Midbrain (tissue), 1 donor: ENCODE results near the gene LOXL4.
A peak's percentile ranks its signal among the peaks of the same experiment; 100 is the strongest.

Experiments used
- DNase-seq: peaks from one replicate; lab custom pipeline; 2025; lab: John Stamatoyannopoulos, UW

Gene LOXL4

DNA sequence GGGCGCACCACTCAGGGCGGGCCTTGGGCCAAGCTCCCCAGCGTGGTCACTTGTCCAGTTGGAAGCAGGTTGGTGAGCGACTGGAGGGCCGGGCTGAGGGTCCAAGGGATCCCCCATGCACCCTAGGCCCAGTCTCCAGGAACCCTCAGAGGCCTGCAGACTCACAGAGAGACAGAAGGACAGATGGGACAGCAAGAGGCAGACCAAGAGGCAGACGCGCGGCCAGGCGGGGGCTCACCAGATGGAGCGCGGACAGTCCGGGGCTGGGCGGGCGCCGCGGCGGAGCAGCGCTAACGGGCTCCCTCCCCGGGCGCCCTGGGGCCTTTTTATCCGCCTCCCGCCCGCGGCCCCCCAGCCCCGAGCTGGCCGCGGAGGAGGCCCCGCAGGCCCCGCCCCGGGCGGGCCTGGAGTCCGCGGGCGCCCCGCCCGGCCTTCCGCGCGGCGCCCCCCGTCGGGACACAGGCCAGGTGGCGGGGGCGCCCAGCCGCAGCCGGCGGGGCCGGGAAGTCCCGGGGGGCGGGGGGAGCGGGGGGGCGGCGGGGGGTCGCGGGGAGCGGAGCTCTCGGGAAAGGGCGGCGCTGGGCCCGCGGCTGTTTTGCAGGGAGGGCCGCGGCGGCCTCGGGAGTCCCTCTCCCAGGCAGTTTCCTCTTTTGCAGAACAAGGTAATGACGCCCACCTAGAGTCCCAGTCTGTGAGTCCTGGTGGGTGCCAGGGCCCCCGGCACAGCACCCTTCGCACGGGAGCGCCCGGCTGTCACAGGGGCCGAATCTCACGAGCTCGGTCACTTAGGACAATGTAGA is at the start of gene LOXL4:
Gene LOXL4, minus strand, starts transcription at position 301 of the 800 bp plus-strand sequence. CDS start 5,175 bp downstream, outside the sequence.
- no peak for DNase-seq

DNA sequence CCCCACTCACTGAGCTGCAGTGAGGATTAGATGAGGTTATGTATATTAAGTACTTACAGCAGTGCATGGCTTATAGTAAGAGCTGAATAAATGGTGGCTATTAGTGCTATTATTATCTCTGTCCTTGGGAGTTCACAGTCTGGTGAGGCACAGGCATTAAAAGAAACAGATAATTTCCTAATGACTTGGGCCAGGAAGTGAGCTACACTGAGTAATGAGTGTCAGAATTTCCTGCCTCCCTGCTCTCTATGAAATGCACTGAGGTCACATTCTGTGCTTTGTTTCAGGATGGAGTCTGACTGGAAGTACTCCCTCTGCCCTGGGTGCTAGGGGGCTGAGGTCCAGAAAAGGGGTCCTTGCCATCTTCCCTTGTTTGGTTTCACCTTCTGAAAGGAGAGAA is 48.7 kb upstream of the LOXL4 start:
- DNase-seq = no peak

DNA sequence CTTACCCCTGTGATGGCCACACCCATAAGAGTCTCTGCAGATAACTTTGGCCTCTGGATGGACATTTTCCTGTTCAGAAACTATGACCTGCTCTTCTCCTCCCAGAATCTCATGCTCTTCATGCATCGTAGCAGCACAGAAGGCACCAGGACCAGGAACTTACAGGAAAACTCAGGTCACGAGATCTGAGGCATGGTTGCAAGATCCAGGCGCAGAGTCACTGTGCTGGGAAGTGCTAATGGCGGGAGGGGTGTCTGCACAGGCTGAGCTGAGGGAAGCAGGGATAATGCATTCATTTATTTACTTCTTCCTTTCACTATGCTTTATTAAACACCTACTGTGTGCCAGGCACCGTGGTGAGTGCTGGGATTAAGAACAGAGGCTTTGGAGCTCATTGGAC is 48.2 kb upstream of the LOXL4 start:
- DNase-seq = no peak

DNA sequence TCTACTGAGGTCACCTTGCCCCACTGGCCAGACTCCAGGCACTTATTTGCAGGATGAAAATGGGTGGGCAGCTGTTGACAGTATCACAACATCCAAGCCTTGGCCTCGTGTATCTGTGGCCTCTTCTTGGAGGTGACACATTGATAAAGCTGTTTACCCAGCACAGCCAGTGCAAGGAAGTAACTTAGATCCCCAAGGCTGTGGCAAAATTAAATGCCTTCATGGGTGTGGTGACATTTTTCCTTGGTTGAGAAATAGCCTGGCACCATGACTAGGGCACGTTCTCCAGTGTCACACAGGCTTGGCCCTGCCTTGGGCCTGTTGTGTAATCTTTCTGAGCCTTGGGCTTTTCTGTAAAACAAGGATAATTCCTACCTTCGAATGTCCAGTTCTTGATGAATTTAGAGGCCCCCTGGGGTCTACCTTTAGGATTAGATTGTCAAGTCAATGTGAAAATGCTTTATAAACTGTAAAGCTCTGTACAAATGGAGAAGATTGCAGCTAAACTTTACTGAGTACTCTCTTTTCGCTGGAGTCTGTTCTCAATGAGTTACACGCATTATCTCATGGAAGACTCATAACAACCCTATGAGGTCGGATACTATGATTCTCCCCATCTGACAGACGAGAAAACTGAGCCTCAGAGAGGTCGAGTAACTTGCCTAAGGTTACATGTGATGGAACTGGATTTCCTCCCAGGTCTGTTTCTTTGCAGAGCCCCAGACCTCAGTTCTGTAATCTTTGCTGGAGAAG is 46.7 kb upstream of the LOXL4 start:
- DNase-seq = no peak

DNA sequence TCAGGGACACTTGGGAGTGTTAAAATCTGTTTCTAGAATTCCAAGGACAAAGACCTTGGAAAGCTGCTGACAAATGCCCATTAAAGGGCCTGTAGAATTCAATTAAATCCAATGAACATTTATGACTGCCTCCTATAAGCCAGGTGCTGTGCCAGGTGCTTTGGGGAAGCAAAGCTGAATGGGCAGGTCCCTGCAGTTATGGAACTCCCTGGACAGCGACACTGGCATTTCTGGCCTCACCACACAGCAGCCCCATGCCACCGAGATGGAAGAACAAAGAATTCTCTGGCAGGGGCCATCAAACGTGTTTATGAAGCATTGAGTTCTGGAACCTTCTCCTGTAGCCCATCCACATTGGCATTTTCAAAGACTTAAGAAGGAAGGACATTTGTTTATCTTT is 45.6 kb upstream of the LOXL4 start:
- no peak for DNase-seq

DNA sequence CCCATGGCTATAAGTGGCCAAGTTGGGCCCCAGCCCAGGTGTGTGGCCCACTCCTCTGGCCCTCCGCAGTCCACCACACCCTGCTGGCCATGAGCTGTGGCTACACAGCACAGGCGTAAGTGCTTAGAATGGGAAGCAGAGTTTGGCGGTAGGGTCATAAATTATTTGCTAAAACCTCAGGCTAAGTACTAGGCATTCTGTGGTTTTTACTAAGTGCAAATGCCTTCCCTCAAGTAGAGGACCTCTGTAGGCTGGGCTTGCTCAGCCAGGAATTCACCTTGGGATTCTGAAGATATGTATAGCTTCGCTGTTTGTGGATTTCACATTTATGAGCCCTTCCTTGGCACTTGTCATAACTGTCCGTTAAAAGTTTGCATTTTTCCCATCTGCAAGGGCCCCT is 44.8 kb upstream of the LOXL4 start:
- no peak for DNase-seq

DNA sequence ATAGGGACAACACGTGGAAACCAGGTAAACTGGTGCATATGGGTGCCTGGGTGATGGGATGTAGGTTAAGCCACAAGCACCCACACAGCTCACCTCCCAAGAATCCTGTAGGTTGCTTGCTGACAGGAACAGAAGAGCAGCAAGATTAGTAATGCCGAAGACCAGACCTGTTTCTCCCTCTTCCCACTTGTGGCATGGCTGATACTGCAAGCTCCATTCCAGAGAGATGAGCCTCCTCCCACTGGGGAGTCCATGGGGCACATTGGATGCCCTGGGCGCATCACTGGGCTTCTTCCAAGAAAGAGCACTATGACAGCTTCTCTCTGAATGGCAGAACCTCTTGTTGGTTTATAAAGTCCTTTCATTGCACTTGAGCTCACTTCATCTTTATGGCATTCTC is 44.4 kb upstream of the LOXL4 start:
- DNase-seq = no peak

DNA sequence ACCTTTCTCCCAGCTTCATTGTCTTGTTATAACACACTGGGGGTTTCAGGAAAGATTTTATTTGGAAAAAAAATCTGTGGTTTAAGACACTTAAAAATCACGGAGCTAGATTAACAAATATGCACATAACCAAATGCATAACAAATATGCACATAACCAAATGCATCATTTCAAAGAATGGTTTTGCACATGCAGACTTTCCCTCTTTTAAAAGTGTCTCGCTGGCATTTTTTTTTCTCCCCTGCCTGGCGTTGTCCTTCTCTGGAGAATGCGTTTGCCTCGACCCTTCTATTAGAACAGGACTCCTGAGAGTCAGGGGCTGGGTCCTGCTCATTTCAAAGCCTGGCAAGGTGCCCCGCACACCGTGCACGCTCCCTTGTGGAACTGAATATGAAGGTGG is 42.7 kb upstream of the LOXL4 start:
- no peak for DNase-seq

DNA sequence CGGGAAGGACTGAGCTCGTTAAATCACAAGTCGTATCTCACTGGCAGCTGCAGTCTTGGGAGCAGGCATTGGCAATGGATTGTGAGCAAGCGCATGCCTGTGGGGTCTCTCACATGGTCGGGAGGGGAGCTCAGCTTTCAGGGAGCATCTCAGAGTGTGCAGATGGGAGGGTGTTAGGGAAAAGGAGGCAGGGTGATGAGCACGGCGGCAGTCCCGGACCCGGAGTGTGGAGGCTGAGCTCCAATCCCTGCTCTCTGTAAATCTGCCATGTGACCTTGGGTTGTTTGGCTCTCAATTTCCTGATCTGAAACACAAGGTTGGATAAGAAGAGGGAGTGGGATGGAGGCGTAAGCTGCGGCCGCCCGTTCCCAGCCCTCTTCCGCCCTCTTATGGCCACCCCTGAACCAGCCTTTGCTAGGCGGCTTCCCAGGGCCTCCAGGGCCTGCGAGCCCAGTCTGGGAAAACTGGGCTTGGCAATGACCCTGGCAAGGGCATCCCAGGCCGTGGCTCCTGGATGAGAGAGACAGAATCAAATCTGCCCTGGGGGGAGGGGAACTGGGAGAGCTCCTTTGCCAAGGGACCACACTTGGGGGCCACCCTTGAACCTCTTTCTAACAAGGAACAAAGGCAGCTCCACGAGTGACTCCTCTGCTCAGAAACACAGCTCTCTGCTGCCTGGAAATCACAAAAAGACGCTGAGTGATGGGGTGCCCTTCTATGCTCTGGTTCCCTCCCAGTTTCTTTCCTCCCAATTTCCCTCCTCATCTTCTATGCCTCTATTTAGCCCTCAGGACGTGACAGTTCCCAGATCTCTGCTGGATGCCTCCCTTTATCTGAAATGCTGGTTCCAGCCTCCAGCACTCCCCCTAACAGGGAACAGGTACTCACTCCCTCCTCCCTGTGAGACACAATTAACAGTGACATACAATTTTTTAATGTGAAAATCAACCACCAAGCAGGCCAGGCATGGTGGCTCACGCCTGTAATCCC is 41.7 kb upstream of the LOXL4 start:
- peak; percentile 69 for DNase-seq

DNA sequence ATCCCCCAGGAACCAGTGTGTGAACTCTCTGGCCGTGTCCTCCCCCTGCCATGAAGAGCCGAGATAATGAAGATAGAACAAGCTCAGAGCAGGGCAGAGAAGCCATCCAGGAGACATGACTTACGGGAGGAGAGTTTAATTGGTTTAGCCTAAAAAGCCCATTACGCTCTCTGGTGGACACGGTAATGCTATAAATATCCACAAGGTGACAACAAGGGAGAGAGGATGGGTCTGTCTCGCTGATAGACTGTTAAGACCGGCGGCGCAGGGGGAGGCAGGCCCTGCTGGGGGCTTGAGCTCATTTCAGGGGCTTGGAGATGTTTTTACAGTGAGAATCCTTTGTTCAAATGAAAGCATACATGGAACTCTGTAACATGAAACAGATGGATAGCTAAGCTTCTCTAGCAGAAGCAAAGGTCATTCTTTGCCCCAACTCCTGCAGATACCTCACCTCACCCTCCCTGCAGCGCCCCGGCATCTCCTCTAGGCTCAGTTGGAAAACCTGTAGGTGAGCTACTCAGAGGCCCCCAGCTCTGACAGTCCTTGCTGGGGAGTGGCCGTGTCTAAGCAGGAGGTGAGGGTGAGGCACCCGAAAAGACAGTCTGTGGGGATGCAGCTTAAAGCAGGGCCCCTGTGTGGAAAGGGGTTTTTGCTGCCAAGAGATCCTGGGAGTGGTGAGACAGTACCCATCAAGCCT is 40.8 kb upstream of the LOXL4 start:
- no peak for DNase-seq

DNA sequence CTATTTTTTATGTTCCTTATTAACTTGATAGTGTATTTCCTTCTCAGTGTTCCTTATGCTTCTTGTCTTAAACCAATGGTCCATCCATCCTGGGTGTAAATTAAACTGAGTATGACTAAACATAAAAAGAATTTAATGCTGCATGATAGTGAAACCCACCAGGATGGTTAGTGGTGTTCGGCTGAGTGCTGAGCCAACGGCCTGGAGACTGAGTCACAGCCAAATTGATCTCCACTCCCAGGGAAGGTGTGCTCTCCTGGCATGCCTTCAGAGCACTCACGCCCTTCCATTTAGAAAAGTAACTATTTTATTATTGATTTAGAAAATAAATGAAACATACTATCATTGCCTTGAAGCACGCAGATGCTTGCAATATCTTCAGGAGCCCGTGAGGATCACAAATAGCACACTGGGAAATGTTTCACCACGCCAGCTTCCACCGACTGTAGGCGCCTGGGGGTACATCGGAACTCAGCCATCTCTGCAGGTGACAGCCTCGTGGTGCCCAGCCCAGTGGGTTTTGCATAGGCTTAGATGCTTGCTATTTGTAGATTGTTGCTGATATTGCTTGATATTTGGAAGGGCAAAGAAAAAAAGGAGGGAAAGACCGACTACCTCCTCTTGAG is 40.0 kb upstream of the LOXL4 start:
- no peak for DNase-seq

DNA sequence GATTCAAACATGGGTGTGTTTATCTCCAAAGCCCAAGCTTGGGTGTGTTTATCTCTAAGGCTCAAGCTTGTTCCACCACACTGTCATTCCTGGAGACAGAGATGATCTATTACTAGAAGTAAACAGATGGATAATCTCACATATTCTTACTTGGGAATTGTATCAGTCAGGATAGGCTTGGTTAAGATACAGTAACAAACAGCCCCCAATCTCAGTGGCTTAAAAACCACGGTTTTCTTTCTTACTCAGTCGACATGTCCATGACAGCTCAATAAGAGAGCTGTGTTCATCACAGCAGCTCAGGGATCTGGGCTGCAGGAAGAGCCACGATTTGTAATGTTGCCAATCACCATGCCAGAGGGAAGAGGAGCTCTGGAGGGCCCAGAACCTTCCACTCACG is 38.5 kb upstream of the LOXL4 start:
- no peak for DNase-seq

DNA sequence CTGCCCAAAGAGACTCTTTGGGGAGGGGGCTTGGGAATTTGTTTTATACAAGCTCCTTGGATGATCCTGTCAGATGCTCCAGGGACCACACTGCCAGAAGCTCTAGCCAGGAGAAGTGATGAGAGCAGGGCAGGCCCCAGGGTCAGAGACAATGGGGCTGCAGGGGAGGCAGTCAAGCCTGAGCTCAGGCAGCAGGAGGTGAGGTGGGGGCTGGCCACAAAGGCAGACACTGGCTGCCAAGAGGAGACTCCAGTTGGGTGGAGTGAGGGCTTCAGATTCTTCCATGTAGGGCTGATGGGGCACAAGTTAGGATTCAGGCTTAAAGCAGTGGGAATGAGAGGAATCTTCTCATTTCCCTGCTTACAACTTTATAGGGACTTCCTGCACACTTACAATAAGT is 35.6 kb upstream of the LOXL4 start:
- DNase-seq = no peak

DNA sequence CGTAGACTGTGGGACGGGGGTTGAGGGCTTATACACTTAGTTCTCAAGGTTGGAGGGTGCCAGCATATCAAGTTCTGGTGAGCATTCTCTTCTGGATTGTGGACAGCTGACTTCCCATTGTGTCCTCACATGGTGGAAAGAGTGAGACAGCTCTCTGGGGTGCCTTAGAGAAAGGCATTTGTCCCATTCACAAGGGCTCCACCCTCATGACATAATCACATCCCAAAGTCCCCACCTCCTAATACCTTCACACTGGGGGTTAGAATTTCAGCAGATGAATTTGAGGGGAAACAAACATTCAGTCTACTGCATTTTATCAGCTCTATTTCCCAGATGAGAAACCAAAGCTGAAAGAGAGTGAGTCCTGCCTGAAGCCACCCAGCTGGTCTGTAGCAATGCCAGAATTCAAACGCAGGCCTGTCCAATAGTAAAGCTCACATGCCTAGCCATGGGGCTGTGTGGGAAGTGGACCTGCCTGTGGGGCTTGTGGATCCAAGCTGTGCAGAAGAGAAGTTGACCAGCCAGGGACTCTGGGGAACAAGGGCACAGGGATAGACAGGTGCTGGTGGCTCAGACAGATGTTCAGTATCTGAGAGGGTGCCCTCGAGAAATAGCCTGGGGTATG is 34.9 kb upstream of the LOXL4 start:
- no peak for DNase-seq

DNA sequence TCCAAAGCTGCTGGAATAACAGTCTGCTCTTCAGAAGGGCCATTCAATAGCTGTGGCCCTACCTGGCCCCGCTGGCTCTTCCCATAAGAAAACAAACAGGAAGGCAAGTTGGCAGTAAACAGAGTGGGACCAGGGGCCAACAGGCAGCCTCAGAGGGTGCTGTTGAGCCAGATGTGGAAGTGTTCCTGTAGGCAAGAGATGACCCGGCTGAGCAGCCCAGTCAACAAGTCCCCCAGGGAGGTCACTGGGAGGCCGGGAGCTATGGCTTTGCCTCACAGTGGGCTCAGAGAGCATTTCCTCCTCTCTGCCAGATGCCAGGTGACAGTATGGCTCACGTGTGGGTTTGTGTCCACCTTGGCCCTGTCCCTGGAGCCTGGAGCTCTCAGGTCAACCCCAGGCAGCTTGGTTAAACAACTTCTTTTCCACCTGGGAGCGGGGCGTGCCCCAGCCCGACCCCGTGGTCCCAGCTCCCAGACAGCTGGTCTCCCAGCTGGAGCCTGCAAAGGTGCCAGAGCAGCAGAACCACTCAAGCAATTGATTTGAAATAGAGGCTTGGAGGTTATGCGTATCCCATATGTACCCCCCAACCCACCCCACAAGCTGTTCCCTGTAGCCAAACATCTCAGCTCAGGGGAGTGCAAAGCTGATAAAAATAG is 33.8 kb upstream of the LOXL4 start:
- no peak for DNase-seq

DNA sequence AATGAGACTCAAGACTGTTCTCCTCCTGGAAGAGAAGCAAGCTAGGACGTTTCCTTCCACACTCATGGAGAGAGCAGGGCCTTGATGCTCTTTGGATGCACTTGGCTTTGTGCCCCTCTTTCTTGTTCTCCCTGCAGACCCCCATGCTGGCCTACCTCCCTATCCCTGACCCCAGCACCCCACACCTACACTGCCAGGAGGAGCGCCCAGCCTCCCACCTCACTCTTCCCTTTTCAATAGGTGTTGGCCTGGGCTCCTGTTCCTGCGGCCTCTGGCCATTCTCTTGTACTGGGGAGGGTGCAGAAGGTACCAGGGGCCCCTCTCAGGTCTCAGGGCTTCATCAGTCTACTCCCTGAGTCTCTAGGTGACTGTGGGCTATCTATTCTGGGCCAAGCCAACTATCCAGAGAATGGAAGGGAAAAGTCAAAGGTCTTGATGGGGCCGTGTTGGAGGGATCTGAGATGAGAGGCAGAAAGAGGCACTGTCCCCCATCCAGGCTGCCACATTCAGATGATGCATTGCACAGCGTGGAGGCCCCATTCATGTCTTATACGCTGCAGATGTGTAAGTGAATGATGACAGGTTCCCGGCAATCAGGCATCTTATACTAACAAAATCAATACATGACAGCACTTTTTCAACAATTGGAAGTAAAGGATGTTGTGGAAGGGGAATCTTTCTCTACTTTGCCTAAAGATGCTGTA is 32.7 kb upstream of the LOXL4 start:
- no peak for DNase-seq

DNA sequence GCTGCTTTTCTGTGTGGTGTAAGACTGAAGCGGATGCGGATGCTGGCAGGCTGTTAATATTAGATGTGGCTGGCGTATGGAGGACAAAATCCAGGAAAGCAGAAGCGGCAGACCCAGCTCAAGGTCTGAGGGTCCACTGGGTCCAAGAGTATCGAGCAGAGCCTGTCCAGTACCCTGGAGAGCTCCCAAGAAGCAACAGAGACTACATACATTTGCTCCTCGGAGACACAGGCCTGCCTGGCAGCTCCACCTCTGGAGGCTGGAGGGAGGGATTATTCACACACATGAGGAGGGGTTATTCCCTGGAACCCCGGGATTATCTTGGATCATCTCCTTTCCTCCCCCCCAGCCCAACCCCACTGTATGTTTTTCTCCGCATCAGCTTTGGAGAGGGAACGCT is 31.3 kb upstream of the LOXL4 start:
- DNase-seq = no peak

DNA sequence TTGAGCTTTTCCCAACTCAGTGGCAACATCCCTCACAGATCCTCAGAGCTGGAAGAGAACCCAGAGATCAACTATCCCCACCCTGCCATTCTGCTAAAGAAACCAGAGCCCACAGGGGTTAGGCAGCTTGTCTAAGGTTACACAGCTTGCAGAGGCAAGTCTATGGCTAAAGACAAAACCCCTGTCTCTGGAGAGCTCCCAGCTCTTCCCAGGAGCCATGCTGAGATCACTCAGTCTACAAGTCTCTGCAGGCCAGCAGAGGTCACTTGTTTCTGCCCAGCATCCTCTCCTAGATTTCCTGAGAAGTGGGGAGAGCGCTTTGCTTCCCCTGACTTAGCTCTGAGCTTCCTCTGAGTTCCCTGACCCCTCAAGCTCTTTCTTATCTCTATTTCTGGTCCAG is 28.5 kb upstream of the LOXL4 start:
- DNase-seq = no peak

DNA sequence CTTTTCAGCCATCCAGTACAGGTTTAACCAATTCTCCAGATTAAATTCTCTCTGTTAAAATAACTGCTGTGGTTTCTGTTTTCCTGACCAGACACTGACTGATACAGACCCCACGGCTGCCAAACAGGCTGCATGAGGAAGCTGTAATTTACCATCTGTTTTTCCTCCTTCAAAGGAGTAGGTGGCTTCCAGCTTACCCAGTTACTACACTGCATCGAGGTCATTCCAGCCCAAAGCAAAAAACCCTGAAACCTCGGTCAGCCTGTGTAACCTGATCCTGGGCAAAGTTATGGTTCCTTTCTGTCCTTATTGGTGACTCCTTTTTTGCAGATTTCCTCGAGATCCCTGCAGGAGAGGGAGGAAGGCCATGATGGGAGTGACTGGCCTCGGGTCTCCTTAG is 27.9 kb upstream of the LOXL4 start:
- DNase-seq = no peak

DNA sequence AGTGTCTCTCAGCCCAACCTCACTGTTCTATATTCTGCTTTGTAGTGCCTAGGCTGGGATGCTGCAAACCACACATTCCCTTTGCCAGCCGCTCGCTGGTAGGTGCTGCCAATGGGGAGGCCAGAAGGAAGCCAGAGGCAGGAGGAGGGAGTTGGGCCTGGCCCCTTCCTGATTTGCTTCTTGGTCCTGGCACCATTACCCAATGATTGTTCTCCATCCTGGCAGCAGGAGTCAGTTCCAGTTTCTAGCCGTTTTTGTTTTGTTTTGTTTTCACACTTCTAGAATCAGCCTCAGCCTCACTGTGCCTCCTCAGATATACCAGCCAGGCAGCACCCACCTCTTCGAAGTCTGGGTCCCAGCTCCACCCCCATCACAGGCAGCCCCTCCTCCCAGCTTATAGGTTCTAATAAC is 27.4 kb upstream of the LOXL4 start:
- DNase-seq = peak; percentile 14
